Mesendoderm (in vitro differentiated cells): ENCODE data around the gene BOLA2. TPM values are rescaled to one million over a fixed set of nuclear protein-coding genes. Genes with fewer than 3 reads are reported as not detected.
"Not testable (repeated sequence)": the region's sequence is repeated elsewhere in the genome, so short reads cannot be mapped to it uniquely, and the experiment has no call there.

Source experiments
- DNase-seq: peaks from one replicate; pipeline ENCODE4 v3.0.0; 2013
- H2AK5ac ChIP-seq: 2 replicates; pipeline ENCODE4 v1.6.1; 2013; ENCODE audit warnings: low read length, inconsistent platforms
- H2BK120ac ChIP-seq: 2 replicates; pipeline ENCODE4 v1.6.1; 2013; ENCODE audit warnings: low read depth, mild to moderate bottlenecking, low read length, moderate library complexity, mixed read lengths
- H2BK15ac ChIP-seq: replicated peaks from 2 replicates; pipeline ENCODE4 v1.6.1; 2013; ENCODE audit warnings: low read depth, mild to moderate bottlenecking, moderate library complexity
- H2BK5ac ChIP-seq: 2 replicates; pipeline ENCODE4 v1.6.1; 2013; ENCODE audit warnings: low read length, inconsistent platforms
- H3K18ac ChIP-seq: 2 replicates; pipeline ENCODE4 v1.6.1; 2013; ENCODE audit warnings: mild to moderate bottlenecking, low read length, mixed read lengths
- H3K23ac ChIP-seq: one replicate; pipeline ENCODE4 v1.6.1; 2013; ENCODE audit warnings: low read length
- H3K27ac ChIP-seq: 2 replicates; pipeline ENCODE4 v1.5.1; 2013; ENCODE audit warnings: low read depth, mild to moderate bottlenecking, inconsistent platforms, low read length, moderate library complexity
- H3K27me3 ChIP-seq: 2 replicates; pipeline ENCODE4 v1.6.1; 2013; ENCODE audit warnings: low read length, control low read depth, mild to moderate bottlenecking, inconsistent platforms; ENCODE audit not compliant: insufficient read depth, poor library complexity
- H3K36me3 ChIP-seq: 2 replicates; pipeline ENCODE4 v1.6.1; 2013; ENCODE audit warnings: low read length, inconsistent platforms; ENCODE audit not compliant: control insufficient read depth, insufficient read depth
- H3K4ac ChIP-seq: one replicate; pipeline ENCODE4 v1.6.1; 2013; ENCODE audit warnings: low read depth, mild to moderate bottlenecking, low read length, moderate library complexity
- H3K4me1 ChIP-seq: 2 replicates; pipeline ENCODE4 v1.6.1; 2013; ENCODE audit warnings: low read depth, low read length, inconsistent platforms; ENCODE audit not compliant: control insufficient read depth
- H3K4me2 ChIP-seq: 2 replicates; pipeline ENCODE4 v1.6.1; 2013; ENCODE audit warnings: low read length
- H3K4me3 ChIP-seq: 2 replicates; pipeline ENCODE4 v1.5.1; 2013; ENCODE audit warnings: mild to moderate bottlenecking, low read length
- H3K56ac ChIP-seq: one replicate; pipeline ENCODE4 v1.6.1; 2013; ENCODE audit warnings: low read length
- H3K79me1 ChIP-seq: 2 replicates; pipeline ENCODE4 v1.6.1; 2013; ENCODE audit warnings: low read length, inconsistent platforms
- H3K79me2 ChIP-seq: 2 replicates; pipeline ENCODE4 v1.6.1; 2013; ENCODE audit warnings: mild to moderate bottlenecking, low read length; ENCODE audit not compliant: control insufficient read depth, insufficient read depth
- H3K9ac ChIP-seq: 2 replicates; pipeline ENCODE4 v1.6.1; 2013; ENCODE audit warnings: low read length, inconsistent platforms
- H4K5ac ChIP-seq: one replicate; pipeline ENCODE4 v1.6.1; 2013; ENCODE audit warnings: low read length
- H4K8ac ChIP-seq: one replicate; pipeline ENCODE4 v1.6.1; 2013; ENCODE audit warnings: low read depth, mild to moderate bottlenecking, control low read depth, low read length, moderate library complexity
- WGBS: extraction: QIAGEN DNeasy Blood & Tissue Kit; methylation state at CpG from one replicate; pipeline ENCODE4 v1.1.7; 2013; ENCODE audit warnings: low lambda C conversion rate, missing lambda C conversion rate; ENCODE audit not compliant: insufficient coverage; ENCODE audit errors: extremely low coverage; 5-methylcytosine and 5-hydroxymethylcytosine counted together
- small RNA-seq: library from polyadenylated mRNA; stranded (forward); fragments of <200 nt; extraction: miRNeasy Mini kit (QIAGEN cat#:217004); gene quantifications from one replicate; pipeline ENCODE3, GENCODE V24; 2013; ENCODE audit not compliant: insufficient read depth

BOLA2 gene

DNA sequence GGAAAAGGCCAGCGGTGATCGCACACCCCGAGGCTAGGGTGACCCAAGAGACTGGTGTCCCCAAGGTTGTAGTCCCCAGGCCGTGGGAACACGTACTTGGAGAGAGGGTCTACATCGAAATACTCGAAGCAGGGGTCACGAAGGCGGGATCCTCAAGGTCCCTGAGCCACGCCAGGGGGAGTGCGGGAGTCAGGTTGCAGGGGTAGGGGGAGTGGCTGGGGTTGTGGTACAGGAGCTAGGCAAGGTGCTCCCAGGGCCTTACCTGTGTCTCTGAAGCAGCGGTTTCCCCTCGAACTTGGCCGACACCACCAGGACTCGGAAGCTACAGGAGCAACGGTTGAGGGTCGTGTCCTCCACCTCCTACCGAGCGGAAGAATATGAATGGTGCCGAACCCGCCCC, 397 bp downstream of the BOLA2 start:
- H3K79me2 ChIP-seq, H3K4me1 ChIP-seq, H4K8ac ChIP-seq, H3K23ac ChIP-seq, H2AK5ac ChIP-seq, H3K79me1 ChIP-seq, H3K27ac ChIP-seq, H3K18ac ChIP-seq, H3K9ac ChIP-seq, H3K4me3 ChIP-seq, H3K27me3 ChIP-seq, H3K56ac ChIP-seq, H2BK120ac ChIP-seq, H3K36me3 ChIP-seq, H2BK15ac ChIP-seq, H3K4ac ChIP-seq, H2BK5ac ChIP-seq, DNase-seq, H4K5ac ChIP-seq, H3K4me2 ChIP-seq: not testable (repeated sequence)
- no CpG with 5 or more reads among the region's 21 CpGs for WGBS

DNA sequence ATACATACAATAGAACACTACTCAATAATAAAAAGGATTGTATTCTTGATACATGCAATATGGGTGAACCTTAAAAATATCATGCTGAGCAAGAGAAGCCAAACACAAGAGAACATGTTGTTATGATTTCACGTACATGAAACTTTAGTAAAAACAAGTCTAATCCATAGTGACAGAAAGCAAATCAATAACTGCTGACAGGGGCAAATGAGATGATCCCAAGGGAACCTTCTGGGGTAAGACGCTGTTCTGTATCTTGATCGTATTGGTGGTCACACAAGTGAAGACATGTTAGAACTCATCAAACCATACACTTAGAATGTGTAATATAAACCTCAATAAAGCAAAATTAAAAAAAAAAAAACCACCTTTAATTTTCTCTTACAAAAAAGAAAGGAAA, 28.8 kb downstream of the BOLA2 start:
- H4K8ac ChIP-seq, H3K79me2 ChIP-seq, H2BK120ac ChIP-seq, H3K36me3 ChIP-seq, H4K5ac ChIP-seq, H3K18ac ChIP-seq, H3K9ac ChIP-seq, H3K4me1 ChIP-seq, H2BK15ac ChIP-seq, H3K79me1 ChIP-seq, H3K4ac ChIP-seq, H3K4me3 ChIP-seq, DNase-seq, H2AK5ac ChIP-seq, H3K23ac ChIP-seq, H3K56ac ChIP-seq, H3K4me2 ChIP-seq, H3K27me3 ChIP-seq, H2BK5ac ChIP-seq, H3K27ac ChIP-seq: not testable (repeated sequence)
- WGBS = no CpG with 5 or more reads among the region's 3 CpGs

DNA sequence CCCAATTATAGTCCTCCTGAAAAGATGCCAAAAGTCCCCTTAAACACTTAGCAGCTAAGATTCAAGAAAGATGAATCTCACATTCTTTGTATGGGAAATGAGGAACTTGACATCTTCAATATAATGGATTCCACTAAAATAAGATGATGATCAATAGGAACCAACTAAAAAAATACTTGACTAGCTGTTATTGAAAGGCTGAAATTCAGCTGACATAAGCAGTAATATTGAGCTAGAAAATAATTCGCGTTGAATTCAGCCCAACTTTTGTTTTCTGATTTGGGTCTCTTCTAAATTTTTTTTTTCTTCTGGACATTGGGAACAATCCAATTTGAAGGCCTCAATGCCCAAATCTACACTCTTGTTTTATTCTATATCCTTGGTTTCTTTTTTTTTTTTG, 30.6 kb downstream of the BOLA2 start:
- not testable (repeated sequence) for H3K4me2 ChIP-seq, DNase-seq, H3K56ac ChIP-seq, H3K9ac ChIP-seq, H3K79me1 ChIP-seq, H3K18ac ChIP-seq, H3K36me3 ChIP-seq, H3K4me1 ChIP-seq, H2BK120ac ChIP-seq, H4K8ac ChIP-seq, H3K27me3 ChIP-seq, H3K4me3 ChIP-seq, H3K27ac ChIP-seq, H3K4ac ChIP-seq, H3K23ac ChIP-seq, H3K79me2 ChIP-seq, H4K5ac ChIP-seq, H2AK5ac ChIP-seq, H2BK15ac ChIP-seq, H2BK5ac ChIP-seq
- WGBS = no CpG with 5 or more reads among the region's 2 CpGs

DNA sequence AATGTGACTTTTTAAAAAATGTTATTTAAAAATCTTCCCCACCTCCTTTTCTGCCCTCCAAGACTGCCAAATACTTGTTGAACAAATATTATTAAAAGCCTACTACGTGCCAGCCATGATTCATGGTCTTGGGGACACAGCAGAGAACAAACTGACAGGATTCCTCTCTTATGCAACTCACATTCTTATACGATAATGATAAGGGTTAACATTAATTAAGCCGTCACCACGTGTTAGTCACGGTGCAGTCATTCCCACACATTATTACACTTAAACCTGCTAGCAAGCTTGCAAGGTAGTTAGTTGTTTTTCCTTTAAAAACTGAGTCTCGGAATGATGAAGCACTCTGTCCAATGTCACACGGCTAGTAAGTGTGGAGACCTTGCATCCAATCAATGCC, 48.9 kb downstream of the BOLA2 start:
- not testable (repeated sequence) for H4K5ac ChIP-seq, H2BK5ac ChIP-seq, H3K4me2 ChIP-seq, H3K18ac ChIP-seq, H2BK15ac ChIP-seq, DNase-seq, H3K9ac ChIP-seq, H3K36me3 ChIP-seq, H3K4ac ChIP-seq, H3K56ac ChIP-seq, H4K8ac ChIP-seq, H3K27me3 ChIP-seq, H2AK5ac ChIP-seq, H3K79me1 ChIP-seq, H3K4me3 ChIP-seq, H3K79me2 ChIP-seq, H3K4me1 ChIP-seq, H2BK120ac ChIP-seq, H3K23ac ChIP-seq, H3K27ac ChIP-seq
- no CpG with 5 or more reads among the region's 7 CpGs for WGBS

Small RNA genes within 50 kb of the gene (small RNA-seq; reads per million reads assigned to genes)
- not detected for gene AC133555.2
